ENCODE measurements around the gene BMP7. TPM values are rescaled to one million over a fixed set of nuclear protein-coding genes. Genes with fewer than 3 reads are reported as not detected.

Gene BMP7
- total and polyA plus RNA-seq, 9 of the 15 experiments (the other 6 are each of a cell fraction or from before 2014, with no cell fraction given) = 0.18 TPM; not detected in 8

- H3K4me2 ChIP-seq (ENCODE audit: insufficient read depth, low read length) = no peak overlapping the region
- no peak overlapping the region for H3K9ac ChIP-seq (ENCODE audit: insufficient read depth in 1 of 2, low read depth in 2 of 2, low read length in 2 of 2)
- H3K79me2 ChIP-seq (ENCODE audit: control insufficient read depth, insufficient read depth, low read length) = no peaks in the 10 kb centered on the region
- H3K27ac ChIP-seq (ENCODE audit: extremely low read depth, low read depth, low read length) = no peak overlapping the region
- FAIRE-seq (no peak), ATAC-seq (no peak), DNase-seq (ENCODE audit: extremely low read depth in 1 of 4, low spot score in 3 of 4) (no peak)
- POLR2A ChIA-PET = interaction anchor here (0.5 kb wide), 1 partner anchor 125 kb away, joined by 3 read pairs; no protein-coding TSS in a partner anchor
- intact Hi-C loops (cut with micrococcal nuclease) = no loop called here
- BruUV-seq (replicated peaks) = no TSS peak
- no peak overlapping the region for H3K4me3 ChIP-seq
- H4K20me1 ChIP-seq (replicated peaks; ENCODE audit: control insufficient read depth, insufficient read depth, low read length) = 0 out of 2 replicates have a peak, but pooled peaks cover 5% of the 10 kb centered on the region
- no peaks in the 10 kb centered on the region for H3K36me3 ChIP-seq (ENCODE audit: control insufficient read depth, insufficient read depth, low read length)
- CTCF ChIA-PET (ENCODE audit: low intra/inter-chr PET ratio) = no interaction called here
- peaks cover 22 to 84% of the 10 kb centered on the region in 2 experiments for H3K27me3 ChIP-seq (ENCODE audit: control insufficient read depth in 2 of 2, insufficient read depth in 2 of 2, low read length in 2 of 2)
- no peak overlapping the region for H2AFZ ChIP-seq (ENCODE audit: low read depth, low read length)
- H3K9me1 ChIP-seq (ENCODE audit: control insufficient read depth, insufficient read depth, low read length) = no peaks in the 10 kb centered on the region
- in situ Hi-C loops (cut with MboI) = no loop called here
- no peak for TF ChIP-seq EWSR1 (IDR thresholded peaks at IDR 0.05; ENCODE audit: borderline replicate concordance, low read depth, partially characterized antibody)
- no peak for TF ChIP-seq SRSF3 (IDR thresholded peaks at IDR 0.05; ENCODE audit: insufficient read depth, low read length)
- no peak for TF ChIP-seq ZNF217 (CRISPR knock-in tag; IDR thresholded peaks at IDR 0.05)
- TF ChIP-seq NFE2 (IDR thresholded peaks at IDR 0.05; ENCODE audit: low read depth) = no peak
- TF ChIP-seq KLF6 (CRISPR knock-in tag; IDR thresholded peaks at IDR 0.05; ENCODE audit: borderline replicate concordance) = no peak
- no peak for TF ChIP-seq BDP1 (IDR thresholded peaks at IDR 0.05; ENCODE audit: insufficient read depth, insufficient read length)
- no peak for TF ChIP-seq XRCC3 (IDR thresholded peaks at IDR 0.05)
- TF ChIP-seq ZKSCAN3 (CRISPR knock-in tag; IDR thresholded peaks at IDR 0.05) = no peak
- no peak for TF ChIP-seq FOXJ3 (CRISPR knock-in tag; IDR thresholded peaks at IDR 0.05)
- TF ChIP-seq ZFX (CRISPR knock-in tag; IDR thresholded peaks at IDR 0.05) = no peak
- TF ChIP-seq, protein P1, sequence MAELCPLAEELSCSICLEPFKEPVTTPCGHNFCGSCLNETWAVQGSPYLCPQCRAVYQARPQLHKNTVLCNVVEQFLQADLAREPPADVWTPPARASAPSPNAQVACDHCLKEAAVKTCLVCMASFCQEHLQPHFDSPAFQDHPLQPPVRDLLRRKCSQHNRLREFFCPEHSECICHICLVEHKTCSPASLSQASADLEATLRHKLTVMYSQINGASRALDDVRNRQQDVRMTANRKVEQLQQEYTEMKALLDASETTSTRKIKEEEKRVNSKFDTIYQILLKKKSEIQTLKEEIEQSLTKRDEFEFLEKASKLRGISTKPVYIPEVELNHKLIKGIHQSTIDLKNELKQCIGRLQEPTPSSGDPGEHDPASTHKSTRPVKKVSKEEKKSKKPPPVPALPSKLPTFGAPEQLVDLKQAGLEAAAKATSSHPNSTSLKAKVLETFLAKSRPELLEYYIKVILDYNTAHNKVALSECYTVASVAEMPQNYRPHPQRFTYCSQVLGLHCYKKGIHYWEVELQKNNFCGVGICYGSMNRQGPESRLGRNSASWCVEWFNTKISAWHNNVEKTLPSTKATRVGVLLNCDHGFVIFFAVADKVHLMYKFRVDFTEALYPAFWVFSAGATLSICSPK (IDR thresholded peaks at IDR 0.05; ENCODE audit: borderline replicate concordance) = no peak
- no peak for TF ChIP-seq PHTF2 (CRISPR knock-in tag; IDR thresholded peaks at IDR 0.05)
- no peak for TF ChIP-seq EZH2 (IDR thresholded peaks at IDR 0.05; ENCODE audit: borderline replicate concordance, low read depth, low read length)
- TF ChIP-seq SIRT6 (IDR thresholded peaks at IDR 0.05; ENCODE audit: low read depth, low read length) = no peak
- no peak for TF ChIP-seq LEF1 (IDR thresholded peaks at IDR 0.05)
- no peak for TF ChIP-seq NUFIP1 (IDR thresholded peaks at IDR 0.05; ENCODE audit: partially characterized antibody)
- TF ChIP-seq FOXA1 (IDR thresholded peaks at IDR 0.05; ENCODE audit: borderline replicate concordance) = no peak
- peaks cover 0 to 7% of the 10 kb centered on the region in 2 experiments; a peak in 1 of 5 replicates for H3K4me1 ChIP-seq (replicated peaks in 1 of 2; ENCODE audit: control insufficient read depth in 2 of 2, insufficient read depth in 2 of 2, low read length in 2 of 2)
- WGBS (ENCODE audit: insufficient coverage, low coverage, missing lambda C conversion rate) = 1% methylated on average over 6 of the region's 6 CpGs
- H3K9me3 ChIP-seq (replicated peaks; ENCODE audit: control insufficient read depth, insufficient read depth, low read depth, low read length) = no peaks in the 10 kb centered on the region
Observed at GRCh38 chr20:57215426-57215825, 51.0 kb downstream of the BMP7 start.

Measured in K562 (cell line).